Astrocyte of the cerebellum (primary cell): ENCODE measurements around the gene PAX7.

ENCODE experiments used
- DNase-seq: peaks from one replicate; pipeline ENCODE4 v3.0.0-alpha.2; 2011; ENCODE audit warnings: low read depth
- H3K4me3 ChIP-seq: 2 replicates; pipeline ENCODE4 v1.5.1; 2011; ENCODE audit warnings: mild to moderate bottlenecking, low read depth, low read length, moderate library complexity
- CTCF ChIP-seq: IDR thresholded peaks from 2 replicates; pipeline ENCODE4 v1.5.1; 2012; ENCODE audit warnings: low read length, low read depth, moderate library complexity, mild to moderate bottlenecking; ENCODE audit errors: missing control alignments
- in situ Hi-C: cut with HindIII; loops from 2 replicates; pipeline ENCODE4 v1.10.0; 2017; ENCODE audit warnings: low sequenced_read_pairs

Gene PAX7

GRCh38 chr1:18719786-18720451 is 89.3 kb downstream of the PAX7 start:
- no peak for TF ChIP-seq CTCF
- DNase-seq: no peak
- in situ Hi-C loops: no loop called here
- H3K4me3 ChIP-seq: no peak overlapping the region

GRCh38 chr1:18721041-18721440 is 90.4 kb downstream of the PAX7 start:
- no peak for TF ChIP-seq CTCF
- no peak overlapping the region for H3K4me3 ChIP-seq
- DNase-seq: no peak
- in situ Hi-C loops: no loop called here

- H3K4me3 ChIP-seq: no peak overlapping the region
- in situ Hi-C loops: no loop called here
- no peak for TF ChIP-seq CTCF
- no peak for DNase-seq
These were observed 91.1 kb downstream of the PAX7 start for GRCh38 chr1:18721776-18722175.

GRCh38 chr1:18722270-18722669 is 91.6 kb downstream of the PAX7 start:
- H3K4me3 ChIP-seq: no peak overlapping the region
- TF ChIP-seq CTCF: no peak
- in situ Hi-C loops: no loop called here
- DNase-seq: no peak

GRCh38 chr1:18723206-18723605 is 92.6 kb downstream of the PAX7 start:
- DNase-seq: no peak
- H3K4me3 ChIP-seq: no peak overlapping the region
- in situ Hi-C loops: no loop called here
- TF ChIP-seq CTCF: no peak

GRCh38 chr1:18723701-18724411 is 93.2 kb downstream of the PAX7 start:
- no peak for DNase-seq
- in situ Hi-C loops: no loop called here
- no peak overlapping the region for H3K4me3 ChIP-seq
- no peak for TF ChIP-seq CTCF
